Pancreas (tissue), 10 donors: ENCODE data around the gene CDK19. TPM values are rescaled to one million over a fixed set of nuclear protein-coding genes. Genes with fewer than 3 reads are reported as not detected.

Experiments
- ATAC-seq, 4 donors: fragments of 200-7000 bp; cut with Tn5 transposase; one replicate each; pipeline versions ENCODE4 v1.8.0 to v1.9.1; 2020; ENCODE audit warnings: mild to moderate bottlenecking in 4 of 4, moderate library complexity in 4 of 4
- DNase-seq, 6 donors: peaks; one replicate each; pipeline ENCODE4 v3.0.0-alpha.2; 2020
- FAIRE-seq: peaks from 2 replicates; lab custom pipeline; 2012; peaks lifted over from hg19 to GRCh38; lab: Jason Lieb, UNC
- H3K27ac ChIP-seq, 4 donors: fragments of 200-600 bp; sonication (generic); 1 replicate in 3 of 4; 2 replicates in 1 of 4; pipeline versions ENCODE4 v1.5.0 to v1.8.0; 2020
- H3K27me3 ChIP-seq, 4 donors: fragments of 200-600 bp; one replicate each; pipeline ENCODE4 v1.8.0; 2021
- H3K36me3 ChIP-seq, 3 donors: fragments of 200-600 bp; sonication (generic) in 1 of 3; one replicate each; pipeline versions ENCODE4 v1.5.0 to v1.8.0; 2020 to 2021
- H3K4me1 ChIP-seq, 3 donors: fragments of 200-600 bp; one replicate each; pipeline ENCODE4 v1.8.0; 2021
- H3K4me3 ChIP-seq, 4 donors: fragments of 200-600 bp; sonication (generic) in 2 of 4; one replicate each; pipeline versions ENCODE4 v1.5.0 to v1.8.0; 2020 to 2021
- H3K9me3 ChIP-seq, 4 donors: fragments of 200-600 bp; one replicate each; pipeline ENCODE4 v1.8.0; 2021
- CTCF ChIP-seq, 4 donors: fragments of 200-600 bp; sonication (generic) in 3 of 4; IDR thresholded peaks; one replicate each; pipeline versions ENCODE4 v1.5.0 to v1.8.0; 2021; ENCODE audit warnings: antibody characterized with exemption in 4 of 4
- WGBS, 2 donors: extraction: QIAGEN DNeasy Blood & Tissue Kit; methylation state at CpG; one replicate each; pipeline ENCODE4 v1.1.7; 2013; 5-methylcytosine and 5-hydroxymethylcytosine counted together
- intact Hi-C, 3 donors: fragments of 100-400 bp; cut with DNase I; formaldehyde crosslinking; loops; one replicate each; pipeline versions ENCODE4 v1.11.1 to v1.14.2; 2022
- polyA plus RNA-seq, 2 donors: library from polyadenylated mRNA; stranded (reverse); fragments of 200-250 nt; gene quantifications; one replicate each; pipeline ENCODE4 v1.2.3, GENCODE V29; 2013
- total RNA-seq, 6 donors: library from RNA; stranded (reverse); fragmentation: NEBNext Ultra II Directional in 4 of 6; extraction: Animal tissue kit (Norgen Biotek cat#: 25700) in 4 of 6; gene quantifications; one replicate each; pipeline versions ENCODE4 v1.2.1 to v1.2.4, GENCODE V29; 2021 to 2023
- donor health status: healthy with polysubstance abuse.
- donor health status: DM: no; HTN: no; CAD: no; lungs with moderate emphysema.
- donor health status: DM: no; HTN: no; CAD: no.
- donor health status: control.
- donor health status: control.
- donor health status: Bipolar disorder and iron deficiency.
- donor health status: DM: yes; HTN: yes; CAD: no.
- donor health status: DM: no; HTN: no; CAD: no.
- donor health status: DM: no; HTN: no; CAD: no.
- donor health status: DM: yes; HTN: yes; CAD: no.

Gene CDK19
- total and polyA plus RNA-seq, 8 donors, result 2.4 to 14.7 (median 4.7) TPM

DNA sequence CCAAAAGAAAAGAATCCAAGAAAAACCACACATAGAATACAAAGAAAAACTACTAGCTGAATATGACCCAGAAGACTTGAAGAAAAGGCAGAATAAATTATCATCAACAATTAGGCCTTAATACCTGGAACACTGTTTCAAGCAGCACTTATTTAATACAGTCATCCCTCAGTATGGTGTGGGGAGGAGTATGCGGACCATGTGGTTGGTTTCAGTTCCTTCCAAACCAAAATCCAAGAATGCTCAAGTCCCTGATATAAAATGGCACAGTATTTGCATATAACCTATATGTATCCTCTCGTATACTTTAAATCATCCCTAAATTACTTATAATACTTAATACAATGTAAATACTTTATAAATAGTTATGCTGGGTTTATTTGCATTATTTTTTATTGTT is 16.1 kb downstream of the CDK19 start:
- H3K4me1 ChIP-seq, result no peaks in the 10 kb centered on the region
- FAIRE-seq (no peak), ATAC-seq (no peak), DNase-seq (no peak)
- H3K4me3 ChIP-seq, result no peak overlapping the region
- no peak overlapping the region for H3K27ac ChIP-seq
- H3K9me3 ChIP-seq, result no peaks in the 10 kb centered on the region
- 92 to 95% methylated on average over 2 of the region's 2 CpGs for WGBS, 2 donors
- no peak for TF ChIP-seq CTCF (IDR thresholded peaks at IDR 0.05)
- no peaks in the 10 kb centered on the region for H3K36me3 ChIP-seq
- H3K27me3 ChIP-seq, result no peaks in the 10 kb centered on the region
- intact Hi-C loops, result no loop called here

- DNase-seq (no peak), ATAC-seq (no peak), FAIRE-seq (no peak)
- 97 to 98% methylated on average over 1 of the region's 1 CpG for WGBS, 2 donors
- H3K36me3 ChIP-seq, result no peaks in the 10 kb centered on the region
- H3K4me3 ChIP-seq, result no peak overlapping the region
- no peak overlapping the region for H3K27ac ChIP-seq
- no peaks in the 10 kb centered on the region for H3K27me3 ChIP-seq
- intact Hi-C loops, result no loop called here
- no peak for TF ChIP-seq CTCF (IDR thresholded peaks at IDR 0.05)
- no peaks in the 10 kb centered on the region for H3K9me3 ChIP-seq
- H3K4me1 ChIP-seq, result no peaks in the 10 kb centered on the region
These were observed 20.0 kb downstream of the CDK19 start for GRCh38 chr6:110795271-110795670.

- Histone ChIP-seq H3K4me1 (peaks cover 0 to 7% (median 4%) of the 10 kb centered on the region in 3 donors), H3K27ac (no peak overlapping the region), H3K9me3 (no peaks in the 10 kb centered on the region), H3K4me3 (no peak overlapping the region), H3K36me3 (no peaks in the 10 kb centered on the region), H3K27me3 (no peaks in the 10 kb centered on the region)
- 85 to 93% methylated on average over 1 of the region's 1 CpG for WGBS, 2 donors
- intact Hi-C loops, result no loop called here
- TF ChIP-seq CTCF (IDR thresholded peaks at IDR 0.05), result no peak
- DNase-seq (no peak), ATAC-seq (no peak), FAIRE-seq (no peak)
These were observed 28.6 kb downstream of the CDK19 start for GRCh38 chr6:110786696-110787095.

DNA sequence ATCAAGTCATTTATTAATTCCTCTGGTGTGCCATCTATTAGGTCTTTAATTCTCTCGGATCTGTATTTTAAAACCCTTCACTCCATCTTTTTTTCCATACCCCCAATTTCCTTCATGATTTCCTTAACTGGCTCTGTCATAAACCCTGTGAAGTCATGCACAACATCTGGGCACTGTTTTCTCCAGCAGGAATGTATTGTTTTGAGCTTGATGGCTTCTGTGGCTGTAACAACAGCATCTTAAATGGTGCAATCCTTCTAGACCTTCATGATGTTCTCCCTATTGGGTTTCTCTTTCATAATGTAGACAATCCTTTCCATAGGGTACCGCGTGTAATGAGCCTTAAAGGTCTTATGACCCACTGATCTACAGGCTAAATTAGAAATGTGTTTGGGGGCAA is 29.0 kb downstream of the CDK19 start:
- H3K27me3 ChIP-seq, result no peaks in the 10 kb centered on the region
- H3K36me3 ChIP-seq, result no peaks in the 10 kb centered on the region
- H3K4me3 ChIP-seq, result no peak overlapping the region
- no peak overlapping the region for H3K27ac ChIP-seq
- no peak for ATAC-seq
- intact Hi-C loops, result no loop called here
- peaks cover 0 to 9% (median 4%) of the 10 kb centered on the region in 3 donors for H3K4me1 ChIP-seq
- FAIRE-seq, result no peak
- 98 to 99% methylated on average over 3 of the region's 3 CpGs for WGBS, 2 donors
- no peak for DNase-seq
- TF ChIP-seq CTCF (IDR thresholded peaks at IDR 0.05), result no peak
- no peaks in the 10 kb centered on the region for H3K9me3 ChIP-seq

GRCh38 chr6:110784610-110784979 is 30.7 kb downstream of the CDK19 start:
- Histone ChIP-seq H3K36me3 (no peaks in the 10 kb centered on the region), H3K27me3 (no peaks in the 10 kb centered on the region), H3K27ac (no peak overlapping the region), H3K9me3 (no peaks in the 10 kb centered on the region), H3K4me3 (no peak overlapping the region), H3K4me1 (peaks cover 0 to 9% (median 4%) of the 10 kb centered on the region in 3 donors)
- FAIRE-seq, result no peak
- WGBS, 2 donors, result 80 to 90% methylated on average over 1 of the region's 1 CpG
- intact Hi-C loops, result no loop called here
- DNase-seq, result no peak
- no peak for ATAC-seq
- no peak for TF ChIP-seq CTCF (IDR thresholded peaks at IDR 0.05)
